NCI-H446 (cell line): ENCODE data around the gene ZNF345.
A peak's percentile ranks its signal among the peaks of the same experiment; 100 is the strongest.

Experiments
- DNase-seq, 2 experiments: peaks; one replicate each; lab custom pipeline; 2025; lab: John Stamatoyannopoulos, UW

The ZNF345 gene

DNA sequence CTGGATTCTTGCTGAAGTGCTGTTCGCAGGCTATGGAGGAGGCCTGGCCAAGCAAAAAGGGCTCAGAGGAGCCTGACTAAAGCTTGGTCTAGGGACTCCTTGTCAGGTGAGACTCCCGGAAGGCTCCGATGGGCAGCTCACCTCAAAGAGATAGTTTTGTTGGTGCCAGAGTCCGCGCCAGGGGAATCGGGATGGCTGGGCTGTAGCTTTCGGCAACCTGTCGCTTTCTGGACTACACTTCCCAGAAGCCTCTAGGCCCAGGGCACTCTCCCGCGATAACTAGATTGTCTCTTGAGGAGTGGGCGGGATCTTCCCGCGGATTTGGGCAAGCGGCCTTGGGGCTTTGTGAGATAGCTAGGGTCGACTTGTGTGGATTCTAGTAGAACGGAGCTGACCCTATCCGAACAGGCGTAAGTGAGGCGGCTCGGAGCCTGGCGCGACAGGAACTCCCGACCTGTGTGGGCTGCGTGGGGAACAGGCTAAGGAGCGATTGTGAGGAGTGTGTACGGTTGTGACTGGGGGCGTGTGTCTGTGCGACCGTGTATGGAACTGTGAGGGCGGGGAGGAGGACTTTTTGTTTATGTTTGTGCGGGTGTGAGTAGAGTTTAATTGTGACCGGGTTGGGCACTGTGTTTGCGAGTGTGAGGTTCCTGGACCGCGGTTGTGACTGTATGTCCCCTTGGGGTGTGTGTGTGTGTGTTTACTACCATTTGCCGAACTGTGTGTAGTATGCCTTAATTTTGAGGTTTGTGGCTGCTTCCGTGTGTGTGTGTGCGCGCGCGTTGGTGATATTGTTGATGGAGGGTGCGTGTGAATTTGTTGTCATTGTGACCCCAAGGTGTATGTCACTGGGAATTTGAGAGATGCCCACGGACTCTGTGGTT is at the start of gene ZNF345:
ZNF345 (plus strand) TSS at position 318 of the 884 bp plus-strand sequence. CDS start 25,955 bp downstream, outside the sequence.
- peak; percentile 83 to 92 for DNase-seq

GRCh38 chr19:36805364-36805763 is 45.3 kb upstream of the ZNF345 start:
- DNase-seq = no peak

GRCh38 chr19:36807029-36807428 is 43.6 kb upstream of the ZNF345 start:
- no peak for DNase-seq

- no peak for DNase-seq
Measured at GRCh38 chr19:36819130-36819630, 31.5 kb upstream of the ZNF345 start.

DNA sequence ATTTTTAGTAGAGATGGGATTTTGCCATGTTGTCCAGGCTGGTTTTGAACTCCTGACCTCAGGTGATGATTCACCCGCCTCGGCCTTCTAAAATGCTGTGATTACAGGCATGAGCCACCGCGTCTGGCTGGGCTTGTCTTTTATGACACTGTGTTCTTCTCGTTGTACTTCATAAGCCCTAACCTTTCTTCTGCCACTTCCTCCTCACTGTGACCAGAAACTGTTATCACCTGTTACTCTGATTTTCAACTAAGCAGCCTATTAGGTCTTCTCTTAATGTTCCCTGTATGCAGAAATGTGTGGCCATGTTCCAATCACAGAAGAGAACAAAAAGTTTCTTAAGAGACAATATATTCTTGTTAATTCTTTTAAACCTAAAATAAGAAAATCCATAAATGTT is 28.9 kb upstream of the ZNF345 start:
- DNase-seq = no peak

GRCh38 chr19:36833430-36833829 is 17.2 kb upstream of the ZNF345 start:
- DNase-seq = no peak

DNA sequence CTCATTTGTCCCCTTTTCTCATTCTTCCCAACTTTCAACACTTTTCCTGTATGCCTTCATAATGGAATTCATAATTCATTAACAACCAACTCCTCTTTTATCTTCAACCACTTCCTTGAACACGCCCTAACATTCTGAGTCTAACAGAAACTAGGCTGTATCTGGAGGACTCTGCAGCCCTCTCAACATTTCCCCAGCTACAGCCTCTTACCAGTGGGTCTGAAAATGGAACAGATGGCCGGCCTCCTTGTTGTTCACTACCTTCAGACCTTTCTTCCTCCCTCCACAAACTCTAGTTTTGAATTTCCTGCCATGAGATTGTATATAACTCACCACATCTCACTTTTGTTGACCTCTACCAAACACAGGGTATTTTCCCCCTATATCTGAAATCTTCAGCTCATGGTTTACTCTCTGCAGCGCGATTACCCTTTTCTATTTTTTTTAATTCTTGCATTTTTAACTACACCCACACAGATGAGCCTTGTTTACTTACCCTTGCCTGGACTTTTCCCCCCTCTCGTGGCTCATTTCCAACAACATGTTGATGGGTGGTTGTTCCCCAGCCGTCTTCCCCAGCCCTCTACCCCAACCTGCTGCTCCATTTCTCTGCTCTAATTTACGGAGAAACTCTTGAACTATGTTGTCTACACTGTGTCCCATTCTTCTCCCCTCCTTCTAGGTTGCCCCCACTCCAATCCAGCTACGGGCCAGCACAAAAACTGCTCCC is 13.3 kb upstream of the ZNF345 start:
- DNase-seq = no peak

- peak; percentile 40 to 79 for DNase-seq
Measured at GRCh38 chr19:36837906-36838783, 12.5 kb upstream of the ZNF345 start, which contains the start of gene ZNF790. Gene ZNF790, minus strand, starts transcription at chr19:36838387. Its CDS starts 12,768 bp downstream, at chr19:36825619.

DNA sequence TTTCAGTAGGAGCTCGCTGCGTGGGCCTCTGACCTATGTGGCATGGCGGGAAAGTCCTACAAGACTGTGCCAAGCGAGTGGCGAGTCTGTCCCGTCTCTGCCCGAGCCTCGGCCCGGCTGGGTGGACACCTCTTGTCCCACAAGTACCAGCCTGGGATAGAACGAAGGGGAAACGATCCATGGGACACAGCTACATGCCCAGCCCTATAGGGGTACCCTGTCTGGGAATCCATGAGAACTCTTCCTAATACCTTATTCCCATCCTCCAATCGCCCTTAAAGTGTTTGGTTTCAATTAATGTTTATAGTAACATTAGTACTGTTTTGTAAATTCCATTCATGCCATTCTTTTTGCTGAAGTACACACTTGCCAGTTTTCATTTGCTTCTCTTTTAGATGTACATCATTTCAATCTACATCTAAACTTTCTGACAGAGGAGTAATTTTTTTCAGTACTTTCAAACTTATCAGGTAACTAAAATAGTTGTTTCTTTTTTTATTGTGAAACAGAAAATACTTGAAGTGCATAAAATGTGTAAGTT is 11.8 kb upstream of the ZNF345 start:
- no peak for DNase-seq

GRCh38 chr19:36847968-36848367 is 2.7 kb upstream of the ZNF345 start:
- DNase-seq = no peak

GRCh38 chr19:36849701-36850558 is 746 bp upstream of the ZNF345 start:
- peak; percentile 56 to 85 for DNase-seq

- no peak for DNase-seq
Measured at GRCh38 chr19:36851898-36852297, 1.2 kb downstream of the ZNF345 start.

GRCh38 chr19:36876993-36877938 is 26.6 kb downstream of the ZNF345 start:
- no peak for DNase-seq

DNA sequence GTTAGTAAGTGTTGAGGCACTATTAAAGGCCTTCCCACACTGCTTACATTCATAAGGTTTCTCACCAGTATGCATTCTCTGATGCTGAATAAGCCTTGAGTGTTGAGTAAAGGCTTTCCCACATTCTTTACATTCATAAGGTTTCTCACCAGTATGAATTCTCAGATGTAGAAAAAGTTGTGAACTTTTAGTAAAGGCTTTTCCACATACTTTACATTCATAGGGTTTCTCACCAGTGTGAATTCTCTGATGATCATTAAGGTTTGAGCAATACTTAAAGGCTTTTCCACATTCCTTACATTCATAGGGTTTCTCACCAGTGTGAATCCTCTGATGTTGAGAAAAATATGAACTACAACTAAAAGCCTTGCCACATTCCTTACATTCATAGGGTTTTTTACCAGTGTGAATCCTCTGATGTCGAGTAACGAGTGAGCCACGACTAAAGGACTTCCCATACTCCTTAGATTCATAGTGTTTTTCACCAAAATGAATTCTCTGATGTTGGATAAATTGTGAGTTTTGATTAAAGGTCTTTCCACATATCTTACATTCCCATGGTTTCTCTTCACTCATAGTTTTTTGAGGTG is 41.2 kb downstream of the ZNF345 start:
- no peak for DNase-seq

GRCh38 chr19:36894849-36895383 is 44.2 kb downstream of the ZNF345 start:
- no peak for DNase-seq

GRCh38 chr19:36898422-36898821 is 47.7 kb downstream of the ZNF345 start:
- no peak for DNase-seq

- peak; percentile 59 to 81 for DNase-seq
Measured at GRCh38 chr19:36915992-36916830, 65.5 kb downstream of the ZNF345 start, which contains the start of the genes ZNF568 and ZNF829. Gene ZNF568, plus strand, starts transcription at chr19:36916332. Its CDS starts 6,439 bp downstream, at chr19:36922771. Gene ZNF829, minus strand, starts transcription at chr19:36916291. Its CDS starts 1,124 bp downstream, at chr19:36915167.
